H9 (cell line): ENCODE measurements around the gene CDH13. TPM values are rescaled to one million over a fixed set of nuclear protein-coding genes. Genes with fewer than 3 reads are reported as not detected.

ENCODE experiments used
- DNase-seq: peaks from one replicate; pipeline ENCODE4 v3.0.0-alpha.2; 2017
- H2AFZ ChIP-seq: one replicate; pipeline ENCODE4 v1.6.1; 2013; ENCODE audit warnings: mild to moderate bottlenecking, low read length, control low read depth, moderate library complexity
- H2AK5ac ChIP-seq: 2 replicates; pipeline ENCODE4 v1.6.1; 2013; ENCODE audit warnings: low read length, control low read depth, mixed read lengths; ENCODE audit not compliant: insufficient read length
- H2BK120ac ChIP-seq: one replicate; pipeline ENCODE4 v1.6.1; 2013; ENCODE audit warnings: low read depth, mild to moderate bottlenecking, low read length, control low read depth, inconsistent platforms; ENCODE audit not compliant: poor library complexity, severe bottlenecking
- H2BK12ac ChIP-seq: 2 replicates; pipeline ENCODE4 v1.6.1; 2013; ENCODE audit warnings: low read length, control low read depth, mixed read lengths, low read depth; ENCODE audit not compliant: insufficient read length
- H2BK15ac ChIP-seq: 2 replicates; pipeline ENCODE4 v1.6.1; 2013; ENCODE audit warnings: low read depth, low read length, control low read depth
- H2BK20ac ChIP-seq: one replicate; pipeline ENCODE4 v1.6.1; 2013; ENCODE audit warnings: low read depth, mild to moderate bottlenecking, low read length, control low read depth, inconsistent platforms; ENCODE audit not compliant: poor library complexity, severe bottlenecking
- H2BK5ac ChIP-seq: 2 replicates; pipeline ENCODE4 v1.6.1; 2013; ENCODE audit warnings: low read length, control low read depth, mixed read lengths; ENCODE audit not compliant: insufficient read length
- H3K14ac ChIP-seq: 2 replicates; pipeline ENCODE4 v1.6.1; 2013; ENCODE audit warnings: low read length, control low read depth; ENCODE audit not compliant: insufficient read depth
- H3K18ac ChIP-seq: 2 replicates; pipeline ENCODE4 v1.6.1; 2013; ENCODE audit warnings: low read depth, mild to moderate bottlenecking, mixed read lengths, low read length, control low read depth; ENCODE audit not compliant: insufficient read length
- H3K23ac ChIP-seq: 2 replicates; pipeline ENCODE4 v1.6.1; 2013; ENCODE audit warnings: low read length, control low read depth, mixed read lengths, low read depth; ENCODE audit not compliant: insufficient read length
- H3K23me2 ChIP-seq: 2 replicates; pipeline ENCODE4 v1.6.1; 2013; ENCODE audit warnings: low read depth, mild to moderate bottlenecking, mixed read lengths, low read length, control low read depth; ENCODE audit not compliant: insufficient read length, poor library complexity, severe bottlenecking
- H3K27ac ChIP-seq: 2 replicates; pipeline ENCODE4 v1.5.1; 2013; ENCODE audit warnings: low read length, control low read depth, mixed read lengths, low read depth; ENCODE audit not compliant: insufficient read length
- H3K27me3 ChIP-seq: 2 replicates; pipeline ENCODE4 v1.6.1; 2013; ENCODE audit warnings: low read length, control low read depth, inconsistent platforms; ENCODE audit not compliant: insufficient read depth
- H3K4ac ChIP-seq: 2 replicates; pipeline ENCODE4 v1.6.1; 2013; ENCODE audit warnings: low read depth, mild to moderate bottlenecking, control low read depth, inconsistent platforms, low read length, moderate library complexity
- H3K4me1 ChIP-seq: 2 replicates; pipeline ENCODE4 v1.6.1; 2013; ENCODE audit warnings: low read length, control low read depth, inconsistent platforms; ENCODE audit not compliant: insufficient read depth
- H3K4me2 ChIP-seq: 2 replicates; pipeline ENCODE4 v1.6.1; 2013; ENCODE audit warnings: low read length, control low read depth, mixed read lengths; ENCODE audit not compliant: insufficient read length, insufficient read depth
- H3K56ac ChIP-seq: 2 replicates; pipeline ENCODE4 v1.6.1; 2013; ENCODE audit warnings: low read depth, mild to moderate bottlenecking, mixed read lengths, low read length, control low read depth; ENCODE audit not compliant: insufficient read length
- H3K79me1 ChIP-seq: 2 replicates; pipeline ENCODE4 v1.6.1; 2013; ENCODE audit warnings: low read depth, mild to moderate bottlenecking, moderate library complexity, low read length, control low read depth, inconsistent platforms; ENCODE audit not compliant: insufficient read depth, poor library complexity, severe bottlenecking
- H3K79me2 ChIP-seq: 2 replicates; pipeline ENCODE4 v1.6.1; 2013; ENCODE audit warnings: low read length, control low read depth, inconsistent platforms; ENCODE audit not compliant: insufficient read depth
- H3K9ac ChIP-seq: 2 replicates; pipeline ENCODE4 v1.6.1; 2013; ENCODE audit warnings: low read length, control low read depth, mixed read lengths; ENCODE audit not compliant: insufficient read length; ENCODE audit errors: extremely low read depth
- H3K9me3 ChIP-seq: one replicate; pipeline ENCODE4 v1.6.1; 2013; ENCODE audit warnings: low read depth, low read length, inconsistent platforms; ENCODE audit not compliant: control insufficient read depth
- H3T11ph ChIP-seq: one replicate; pipeline ENCODE4 v1.6.1; 2013; ENCODE audit warnings: mild to moderate bottlenecking, low read length, control low read depth, inconsistent platforms
- H4K20me1 ChIP-seq: one replicate; pipeline ENCODE4 v1.6.1; 2013; ENCODE audit not compliant: control insufficient read depth, insufficient read length, insufficient read depth
- H4K5ac ChIP-seq: 2 replicates; pipeline ENCODE4 v1.6.1; 2013; ENCODE audit warnings: low read depth, mild to moderate bottlenecking, mixed read lengths, low read length, control low read depth; ENCODE audit not compliant: insufficient read length
- H4K8ac ChIP-seq: replicated peaks from 2 replicates; pipeline ENCODE4 v1.6.1; 2013; ENCODE audit warnings: low read length, control low read depth, mixed read lengths, low read depth; ENCODE audit not compliant: insufficient read length
- H4K91ac ChIP-seq: 2 replicates; pipeline ENCODE4 v1.6.1; 2013; ENCODE audit warnings: low read depth, mild to moderate bottlenecking, moderate library complexity, mixed read lengths, low read length, control low read depth; ENCODE audit not compliant: insufficient read length
- H3K27ac Mint-ChIP-seq, 3 experiments: 2 replicates in 2 of 3; 3 replicates in 1 of 3; pipeline ENCODE4 v1.8.0; 2020 to 2021; ENCODE audit warnings: mixed read lengths in 3 of 3, mild to moderate bottlenecking in 1 of 3, moderate library complexity in 1 of 3
- H3K27me3 Mint-ChIP-seq: 2 replicates; pipeline ENCODE4 v1.8.0; 2021; ENCODE audit warnings: low read depth, mild to moderate bottlenecking, moderate library complexity, mixed read lengths
- H3K36me3 Mint-ChIP-seq, 3 experiments: 2 replicates in 2 of 3; 3 replicates in 1 of 3; pipeline ENCODE4 v1.8.0; 2020 to 2021; ENCODE audit warnings: low read depth in 3 of 3, mixed read lengths in 3 of 3; ENCODE audit not compliant: insufficient read depth in 1 of 3
- H3K4me1 Mint-ChIP-seq, 2 experiments: 2 replicates each; pipeline ENCODE4 v1.8.0; 2020; ENCODE audit warnings: mixed read lengths in 2 of 2
- H3K4me3 Mint-ChIP-seq, 2 experiments: 2 replicates in 1 of 2; 3 replicates in 1 of 2; pipeline ENCODE4 v1.8.0; 2020 to 2021; ENCODE audit warnings: mild to moderate bottlenecking in 2 of 2, mixed read lengths in 2 of 2, moderate library complexity in 1 of 2
- H3K9me3 Mint-ChIP-seq, 2 experiments: 2 replicates in 1 of 2; 3 replicates in 1 of 2; pipeline ENCODE4 v1.8.0; 2020; ENCODE audit warnings: mild to moderate bottlenecking in 2 of 2, mixed read lengths in 2 of 2, moderate library complexity in 1 of 2
- CTCF ChIP-seq: fragments of 200-600 bp; sonication (generic); conservative IDR thresholded peaks from 3 replicates; pipeline ENCODE4 v1.8.0; 2021; ENCODE audit warnings: antibody characterized with exemption, mild to moderate bottlenecking
- WGBS: extraction: QIAGEN DNeasy Blood & Tissue Kit; methylation state at CpG from one replicate; pipeline ENCODE4 v1.1.7; 2013; ENCODE audit warnings: missing lambda C conversion rate, low lambda C conversion rate, mixed read lengths; ENCODE audit not compliant: insufficient read length; ENCODE audit errors: extremely low coverage; 5-methylcytosine and 5-hydroxymethylcytosine counted together
- total RNA-seq: library from RNA; stranded (reverse); gene quantifications from 2 replicates; pipeline ENCODE4 v1.2.1, GENCODE V29; 2021

CDH13 gene
- total RNA-seq, 1 experiment from 2014 or later = 1.5 TPM

DNA sequence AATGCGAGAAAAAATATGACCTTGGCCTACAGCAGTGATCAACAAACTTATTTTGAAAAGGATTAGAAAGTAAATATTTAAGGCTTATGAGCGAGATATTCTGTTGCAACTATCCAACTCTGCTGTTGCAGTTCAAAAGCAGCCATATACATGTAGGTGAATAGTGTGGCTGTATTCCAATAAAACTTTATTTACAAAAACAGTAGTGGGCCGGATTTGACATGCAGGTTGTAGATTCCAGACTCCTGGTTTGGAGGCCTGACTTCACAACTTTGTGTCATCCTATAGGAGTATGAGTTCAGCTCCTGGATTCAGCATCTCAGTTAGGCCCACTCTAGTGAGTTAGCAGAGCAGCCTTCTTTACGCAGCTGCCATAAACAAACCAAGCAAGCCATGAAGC lies 386.3 kb downstream of the CDH13 start:
- no peak overlapping the region for H3K4me3 Mint-ChIP-seq
- DNase-seq = no peak
- H3K27ac Mint-ChIP-seq = no peak overlapping the region
- H3K27me3 Mint-ChIP-seq = no peaks in the 10 kb centered on the region
- no peak overlapping the region for H3K56ac ChIP-seq
- H3K4me1 Mint-ChIP-seq = no peaks in the 10 kb centered on the region
- no peak overlapping the region for H2BK20ac ChIP-seq
- no peak overlapping the region for H3T11ph ChIP-seq
- TF ChIP-seq CTCF = no peak
- WGBS = no CpG with 5 or more reads among the region's 4 CpGs
- no peaks in the 10 kb centered on the region for H3K36me3 Mint-ChIP-seq
- no peak overlapping the region for H3K4me2 ChIP-seq
- no peaks in the 10 kb centered on the region for H3K79me1 ChIP-seq
- H2BK5ac ChIP-seq = no peak overlapping the region
- no peaks in the 10 kb centered on the region for H3K23me2 ChIP-seq
- H3K23ac ChIP-seq = no peak overlapping the region
- H4K20me1 ChIP-seq = no peaks in the 10 kb centered on the region
- H3K4me1 ChIP-seq = no peaks in the 10 kb centered on the region; the same call in 1 of the 2 replicates
- H3K14ac ChIP-seq = no peak overlapping the region
- no peaks in the 10 kb centered on the region; a peak in 1 of 5 replicates for H3K9me3 Mint-ChIP-seq
- no peaks in the 10 kb centered on the region for H3K9me3 ChIP-seq
- no peak overlapping the region for H2AK5ac ChIP-seq
- H2BK12ac ChIP-seq = no peak overlapping the region
- H3K79me2 ChIP-seq = no peaks in the 10 kb centered on the region
- H2BK120ac ChIP-seq = no peak overlapping the region
- no peak overlapping the region for H3K27ac ChIP-seq
- no peak overlapping the region for H3K4ac ChIP-seq
- H3K18ac ChIP-seq = no peak overlapping the region
- no peak overlapping the region for H4K5ac ChIP-seq
- no peak overlapping the region for H4K8ac ChIP-seq
- no peak overlapping the region for H2AFZ ChIP-seq
- H2BK15ac ChIP-seq = no peak overlapping the region
- H3K27me3 ChIP-seq = no peaks in the 10 kb centered on the region
- no peak overlapping the region for H3K9ac ChIP-seq
- no peak overlapping the region for H4K91ac ChIP-seq
